Natural killer cell (primary cell): Measurements from ENCODE around the gene GNAI1. TPM values are rescaled to one million over a fixed set of nuclear protein-coding genes. Genes with fewer than 3 reads are reported as not detected.

Experiments used
- ATAC-seq, 3 donors: fragments of 150-1000 bp in 2 of 3; fragments of 200-7000 bp in 1 of 3; cut with Tn5 transposase; 1 replicate in 1 of 3; 2 replicates in 2 of 3; pipeline ENCODE4 v1.10.0; 2021; ENCODE audit warnings: mild to moderate bottlenecking in 2 of 3, moderate library complexity in 2 of 3
- DNase-seq, 2 donors: peaks; one replicate each; pipeline versions ENCODE4 v3.0.0 to v3.0.0-alpha.2; 2013 to 2021; ENCODE audit warnings: mixed read lengths in 1 of 2
- H3K27ac ChIP-seq: one replicate; pipeline ENCODE4 v1.5.1; 2013; ENCODE audit warnings: mild to moderate bottlenecking, low read length
- H3K27me3 ChIP-seq: one replicate; pipeline ENCODE4 v1.6.1; 2013; ENCODE audit warnings: low read length; ENCODE audit not compliant: control insufficient read depth, insufficient read depth
- H3K36me3 ChIP-seq: one replicate; pipeline ENCODE4 v1.6.1; 2013; ENCODE audit warnings: low read length; ENCODE audit not compliant: control insufficient read depth, insufficient read depth
- H3K4me1 ChIP-seq: one replicate; pipeline ENCODE4 v1.6.1; 2013; ENCODE audit warnings: low read length; ENCODE audit not compliant: control insufficient read depth, insufficient read depth
- H3K4me3 ChIP-seq: one replicate; pipeline ENCODE4 v1.5.1; 2013; ENCODE audit warnings: low read length
- H3K9me3 ChIP-seq: one replicate; pipeline ENCODE4 v1.6.1; 2013; ENCODE audit warnings: low read length; ENCODE audit not compliant: control insufficient read depth, insufficient read depth
- H3K27ac Mint-ChIP-seq, 2 donors: one replicate each; pipeline ENCODE4 v1.8.0; 2022; ENCODE audit warnings: mild to moderate bottlenecking in 2 of 2, mixed read lengths in 2 of 2, moderate library complexity in 1 of 2
- H3K27me3 Mint-ChIP-seq, 2 donors: one replicate each; pipeline ENCODE4 v1.8.0; 2022; ENCODE audit warnings: low read depth in 2 of 2, mixed read lengths in 2 of 2
- H3K36me3 Mint-ChIP-seq: one replicate; pipeline ENCODE4 v1.8.0; 2022; ENCODE audit warnings: mixed read lengths
- H3K4me1 Mint-ChIP-seq, 2 donors: one replicate each; pipeline ENCODE4 v1.8.0; 2022; ENCODE audit warnings: mixed read lengths in 2 of 2
- H3K4me3 Mint-ChIP-seq: one replicate; pipeline ENCODE4 v1.8.0; 2022; ENCODE audit warnings: mild to moderate bottlenecking, moderate library complexity, mixed read lengths
- H3K9me3 Mint-ChIP-seq, 2 donors: one replicate each; pipeline ENCODE4 v1.8.0; 2022; ENCODE audit warnings: mixed read lengths in 2 of 2
- CTCF ChIP-seq: fragments of 200-600 bp; IDR thresholded peaks from one replicate; pipeline ENCODE4 v1.8.0; 2022; ENCODE audit warnings: antibody characterized with exemption
- WGBS: methylation state at CpG from one replicate; pipeline ENCODE4 v1.1.7; 2013; ENCODE audit warnings: missing lambda C conversion rate; ENCODE audit not compliant: insufficient coverage; 5-methylcytosine and 5-hydroxymethylcytosine counted together
- intact Hi-C: fragments of 100-400 bp; cut with micrococcal nuclease; formaldehyde crosslinking; loops from one replicate; pipeline ENCODE4 v1.14.2; 2022
- total RNA-seq, 4 donors: library from RNA; stranded (reverse); fragments of 120-200 nt in 1 of 4; gene quantifications; one replicate each; pipeline versions ENCODE4 v1.2.3 to v1.2.4, GENCODE V29; 2013 to 2022

GNAI1 gene
- total RNA-seq, 3 donors from 2014 or later (not counting 1 experiment from before 2014, with no cell fraction given) = 0.59 to 1.1 (median 0.68) TPM

GRCh38 chr7:80235334-80235733 lies 100.7 kb downstream of the GNAI1 start:
- H3K9me3 ChIP-seq = no peaks in the 10 kb centered on the region
- ATAC-seq (no peak), DNase-seq (no peak)
- WGBS = 97% methylated on average over 4 of the region's 4 CpGs
- no peak overlapping the region for H3K4me3 ChIP-seq
- H3K4me1 ChIP-seq = no peaks in the 10 kb centered on the region
- intact Hi-C loops = no loop called here
- Mint-ChIP-seq H3K36me3 (no peaks in the 10 kb centered on the region), H3K27ac (no peak overlapping the region), H3K4me1 (no peaks in the 10 kb centered on the region), H3K9me3 (peaks cover 4 to 7% of the 10 kb centered on the region in 2 donors), H3K27me3 (no peaks in the 10 kb centered on the region), H3K4me3 (no peak overlapping the region)
- H3K36me3 ChIP-seq = no peaks in the 10 kb centered on the region
- H3K27ac ChIP-seq = no peak overlapping the region
- no peaks in the 10 kb centered on the region for H3K27me3 ChIP-seq
- no peak for TF ChIP-seq CTCF

GRCh38 chr7:80236681-80237080 lies 102.0 kb downstream of the GNAI1 start:
- Histone ChIP-seq H3K27me3 (no peaks in the 10 kb centered on the region), H3K4me1 (no peaks in the 10 kb centered on the region), H3K4me3 (no peak overlapping the region), H3K27ac (no peak overlapping the region), H3K36me3 (no peaks in the 10 kb centered on the region), H3K9me3 (no peaks in the 10 kb centered on the region)
- Mint-ChIP-seq H3K36me3 (no peaks in the 10 kb centered on the region), H3K9me3 (peaks cover 4 to 7% of the 10 kb centered on the region in 2 donors), H3K27me3 (no peaks in the 10 kb centered on the region), H3K27ac (no peak overlapping the region), H3K4me1 (no peaks in the 10 kb centered on the region), H3K4me3 (no peak overlapping the region)
- DNase-seq = no peak
- intact Hi-C loops = no loop called here
- WGBS = 50% methylated on average over 1 of the region's 1 CpG
- no peak for TF ChIP-seq CTCF
- no peak for ATAC-seq

GRCh38 chr7:80240265-80241025 lies 105.8 kb downstream of the GNAI1 start:
- 88% methylated on average over 1 of the region's 4 CpGs for WGBS
- Histone ChIP-seq H3K4me1 (no peaks in the 10 kb centered on the region), H3K9me3 (no peaks in the 10 kb centered on the region), H3K27ac (no peak overlapping the region), H3K4me3 (no peak overlapping the region), H3K36me3 (no peaks in the 10 kb centered on the region), H3K27me3 (no peaks in the 10 kb centered on the region)
- no peak for DNase-seq
- Mint-ChIP-seq H3K36me3 (no peaks in the 10 kb centered on the region), H3K27ac (no peak overlapping the region), H3K4me3 (no peak overlapping the region), H3K27me3 (no peaks in the 10 kb centered on the region), H3K4me1 (no peaks in the 10 kb centered on the region), H3K9me3 (peaks cover under 1 to 2% of the 10 kb centered on the region in 2 donors)
- ATAC-seq = no peak
- no peak for TF ChIP-seq CTCF
- intact Hi-C loops = no loop called here

GRCh38 chr7:80241671-80242070 lies 107.0 kb downstream of the GNAI1 start:
- ATAC-seq (no peak), DNase-seq (no peak)
- no peaks in the 10 kb centered on the region for H3K36me3 Mint-ChIP-seq
- no peaks in the 10 kb centered on the region for H3K9me3 ChIP-seq
- H3K4me1 ChIP-seq = no peaks in the 10 kb centered on the region
- no peak overlapping the region for H3K4me3 Mint-ChIP-seq
- no peak overlapping the region for H3K27ac Mint-ChIP-seq
- no peaks in the 10 kb centered on the region for H3K27me3 ChIP-seq
- H3K36me3 ChIP-seq = no peaks in the 10 kb centered on the region
- peaks cover 0 to 3% of the 10 kb centered on the region in 2 donors for H3K9me3 Mint-ChIP-seq
- H3K27me3 Mint-ChIP-seq = no peaks in the 10 kb centered on the region
- TF ChIP-seq CTCF = no peak
- no peaks in the 10 kb centered on the region for H3K4me1 Mint-ChIP-seq
- no peak overlapping the region for H3K27ac ChIP-seq
- intact Hi-C loops = no loop called here
- whole genome bisulfite sequencing = no CpG with 5 or more reads among the region's 1 CpG
- H3K4me3 ChIP-seq = no peak overlapping the region
